Pons (tissue), 1 donor: ENCODE data around the gene ZNF800.

Experiments used
- DNase-seq: peaks from one replicate; pipeline ENCODE4 v3.0.0-alpha.2; 2016; ENCODE audit warnings: low spot score

Gene ZNF800

GRCh38 chr7:127390186-127390816, 2.2 kb downstream of the ZNF800 start:
- no peak for DNase-seq

DNA sequence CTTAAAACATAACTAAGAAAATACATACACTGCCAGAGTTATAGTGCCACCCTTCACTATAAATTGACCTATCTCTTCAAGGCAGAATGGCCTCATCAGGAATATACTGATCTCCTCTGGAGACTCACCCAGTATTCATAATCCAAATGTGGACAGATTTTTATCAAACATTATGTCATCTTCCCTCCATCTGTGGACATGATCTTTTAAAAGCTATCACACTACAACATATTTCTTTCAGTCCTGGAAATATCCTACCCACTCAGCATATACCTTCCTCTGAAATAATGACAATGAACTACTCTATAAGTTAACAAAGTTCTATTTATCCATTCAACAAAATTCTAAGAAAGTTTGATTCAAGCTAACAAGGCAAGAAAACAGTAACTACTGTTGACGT, 3.2 kb downstream of the ZNF800 start:
- DNase-seq: no peak

GRCh38 chr7:127387974-127388373, 4.5 kb downstream of the ZNF800 start:
- DNase-seq: no peak

- no peak for DNase-seq
Measured at GRCh38 chr7:127383123-127383835, 9.2 kb downstream of the ZNF800 start.

DNA sequence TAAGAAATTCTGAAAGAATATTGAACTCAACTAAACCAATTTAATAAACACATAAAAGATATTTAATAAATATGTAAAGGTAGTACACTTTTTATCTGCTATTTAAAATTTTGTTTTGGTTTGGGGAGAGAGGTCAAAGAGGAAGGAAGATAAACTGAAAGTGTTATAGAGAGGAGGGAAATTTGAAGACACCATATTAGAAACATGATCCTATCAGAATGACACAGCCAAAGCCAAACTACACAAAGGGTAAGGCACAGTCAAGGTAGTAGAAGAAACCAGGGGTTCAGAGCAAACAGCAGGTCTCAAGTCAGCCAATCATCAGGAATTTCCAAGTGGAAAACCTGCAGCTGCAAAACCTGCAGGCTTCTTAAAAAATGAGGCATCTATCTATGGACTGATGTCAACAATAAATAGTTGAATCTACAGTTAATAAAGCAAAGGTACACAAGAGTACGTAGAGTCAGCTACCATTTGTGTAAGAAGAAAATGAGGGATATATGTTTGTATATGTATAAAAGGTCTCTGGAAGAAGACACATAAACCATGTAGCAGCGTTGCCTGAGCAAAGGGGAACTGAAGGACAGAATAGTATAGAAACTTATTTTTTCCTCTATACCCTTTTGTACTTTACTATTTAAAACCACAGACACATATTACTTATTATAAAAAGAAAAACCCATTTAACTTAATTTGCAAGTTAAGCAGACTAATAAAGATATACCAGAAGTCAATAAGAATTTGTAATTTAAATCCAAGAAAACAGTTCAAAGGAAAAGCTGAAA, 10.0 kb downstream of the ZNF800 start:
- DNase-seq: no peak

DNA sequence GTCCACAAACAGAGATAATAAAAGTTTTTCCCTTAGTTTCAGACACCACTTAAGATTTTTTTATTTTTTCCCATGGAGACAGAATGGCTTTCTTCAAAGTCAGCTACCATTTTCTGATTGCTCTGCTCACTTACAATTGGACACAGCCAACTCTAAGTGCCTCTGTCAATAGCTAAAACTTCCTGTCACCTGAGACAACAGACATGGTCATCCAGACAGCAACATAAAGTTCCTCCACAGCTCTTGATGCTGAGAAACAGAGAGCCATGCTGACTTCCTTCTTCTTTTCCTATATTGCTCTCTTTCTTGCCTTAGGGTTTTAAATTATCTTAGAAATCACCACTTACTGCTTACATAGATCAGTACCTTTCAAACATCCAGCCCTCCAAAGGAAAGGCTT, 12.0 kb downstream of the ZNF800 start:
- no peak for DNase-seq

DNA sequence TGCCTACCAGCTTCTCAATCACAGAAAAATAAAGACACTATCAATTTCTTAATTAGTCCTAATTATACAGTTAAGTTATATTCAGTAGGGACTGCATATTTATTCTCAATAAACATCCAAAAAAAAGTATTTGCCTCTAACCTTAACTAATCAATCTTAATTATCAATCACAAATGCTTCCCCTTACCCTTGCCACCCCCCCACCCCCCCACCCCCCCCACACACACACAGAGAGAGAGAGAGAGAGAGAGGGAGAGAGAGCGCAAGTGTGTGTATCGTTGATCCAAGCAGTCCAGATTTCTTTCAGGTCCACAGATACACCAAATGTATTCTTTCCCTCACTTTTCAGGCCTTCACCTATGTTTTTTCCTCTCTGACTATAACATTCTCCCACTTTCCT, 12.9 kb downstream of the ZNF800 start:
- DNase-seq: no peak

DNA sequence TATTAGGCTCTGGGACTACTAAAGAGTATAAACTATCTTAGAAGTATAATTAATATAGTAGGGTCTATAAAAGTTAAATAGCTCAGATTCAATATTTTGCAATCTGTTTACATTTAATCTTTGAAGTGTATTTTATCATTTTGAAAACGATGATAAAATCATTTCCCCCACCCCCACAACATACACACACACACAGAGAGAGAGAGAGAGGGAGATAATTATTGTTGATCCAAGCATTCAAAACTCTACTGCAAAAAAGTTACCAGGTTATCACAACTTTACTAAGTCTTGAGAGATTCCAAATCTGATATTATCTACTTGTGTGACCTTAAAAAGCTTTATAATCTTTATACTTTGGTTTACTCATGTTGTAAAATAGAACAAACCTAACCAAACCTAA, 14.0 kb downstream of the ZNF800 start:
- DNase-seq: no peak

DNA sequence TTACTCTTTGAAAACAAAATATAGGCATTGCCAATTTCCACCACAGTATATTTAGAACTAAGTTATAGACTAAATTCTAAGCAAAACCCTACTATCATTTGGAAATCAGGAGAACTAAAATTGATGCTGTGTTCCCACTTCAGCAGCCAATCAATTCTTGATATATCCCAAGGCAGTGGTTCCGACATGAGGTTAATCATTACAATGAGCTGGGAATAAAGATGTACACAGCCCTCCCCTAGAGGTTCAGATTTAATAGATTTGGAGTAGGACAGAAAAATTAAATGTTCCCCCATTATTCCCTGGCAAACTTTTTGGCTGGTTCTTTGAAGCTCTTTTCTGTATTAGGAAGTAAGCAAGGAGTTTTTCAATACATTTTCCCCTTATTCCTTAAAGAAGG, 15.1 kb downstream of the ZNF800 start:
- no peak for DNase-seq

DNA sequence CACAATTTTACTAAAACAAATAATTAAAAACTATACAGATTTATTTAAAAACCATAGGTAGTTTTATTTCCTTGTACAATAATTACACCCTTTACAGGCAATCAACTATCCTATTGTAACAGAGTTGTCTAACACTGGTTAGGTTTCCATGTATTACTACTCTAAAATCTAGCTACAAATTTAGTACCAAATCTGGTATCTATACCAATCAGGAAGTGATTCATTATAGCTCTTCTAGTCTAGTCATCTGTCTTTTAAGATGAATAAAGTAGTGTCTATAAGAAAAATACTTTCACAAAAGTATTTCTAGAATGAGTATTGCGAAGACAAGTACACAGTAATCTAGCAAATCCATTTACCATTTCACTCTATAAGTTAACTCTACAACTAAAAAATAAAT, 16.9 kb downstream of the ZNF800 start:
- DNase-seq: no peak

DNA sequence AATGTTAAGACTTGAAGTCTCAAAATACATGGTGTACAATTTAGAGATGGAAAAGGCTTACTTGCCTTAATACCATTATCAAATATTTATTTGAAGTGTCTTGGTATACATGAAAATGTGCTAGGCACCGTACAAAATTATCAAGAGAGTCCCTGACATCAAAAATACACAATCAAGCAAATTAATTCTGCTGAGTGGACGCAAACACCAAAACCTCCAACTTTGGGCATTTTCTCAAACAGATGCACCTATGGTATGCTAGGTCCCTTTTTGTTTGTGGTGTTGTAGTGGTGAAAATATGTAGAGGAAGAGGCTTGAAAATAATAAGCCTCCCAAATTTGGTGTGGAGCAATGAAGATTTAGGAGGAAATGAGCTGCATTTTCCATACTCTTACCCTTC, 24.8 kb downstream of the ZNF800 start:
- DNase-seq: no peak

- no peak for DNase-seq
Measured at GRCh38 chr7:127366680-127367079, 25.8 kb downstream of the ZNF800 start.

- no peak for DNase-seq
Measured at GRCh38 chr7:127365957-127366315, 26.6 kb downstream of the ZNF800 start.

GRCh38 chr7:127365164-127365956, 27.1 kb downstream of the ZNF800 start:
- no peak for DNase-seq

DNA sequence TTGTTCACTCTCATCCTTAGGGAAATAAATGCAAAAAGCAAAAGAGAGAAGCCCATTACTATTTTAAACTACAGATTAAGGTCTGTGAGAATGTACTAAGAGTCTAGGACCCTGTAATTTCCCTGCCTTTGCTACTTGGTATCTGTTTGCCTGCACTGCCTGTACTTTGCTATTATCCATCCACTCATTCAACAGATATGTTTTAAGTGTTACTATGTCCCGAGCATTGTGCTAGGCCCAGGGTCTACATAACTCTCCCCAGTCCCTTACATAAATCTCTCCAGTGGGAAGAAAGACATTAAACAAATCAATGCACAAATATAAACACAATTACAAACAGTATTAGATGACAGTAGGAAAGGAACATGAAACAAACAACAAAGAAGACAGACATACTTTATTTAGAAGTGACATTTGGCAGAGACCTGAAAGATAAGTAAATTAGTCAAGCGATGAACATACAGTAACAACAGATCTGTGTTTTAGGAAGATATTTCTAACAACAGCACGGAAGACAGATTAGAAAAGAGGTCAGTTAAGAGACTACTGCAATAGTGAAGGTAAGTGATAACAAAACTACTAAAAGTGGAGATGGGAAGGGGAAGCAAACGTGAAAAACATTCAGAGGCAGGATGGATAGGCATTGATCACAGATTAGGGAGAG, 30.0 kb downstream of the ZNF800 start:
- DNase-seq: no peak

DNA sequence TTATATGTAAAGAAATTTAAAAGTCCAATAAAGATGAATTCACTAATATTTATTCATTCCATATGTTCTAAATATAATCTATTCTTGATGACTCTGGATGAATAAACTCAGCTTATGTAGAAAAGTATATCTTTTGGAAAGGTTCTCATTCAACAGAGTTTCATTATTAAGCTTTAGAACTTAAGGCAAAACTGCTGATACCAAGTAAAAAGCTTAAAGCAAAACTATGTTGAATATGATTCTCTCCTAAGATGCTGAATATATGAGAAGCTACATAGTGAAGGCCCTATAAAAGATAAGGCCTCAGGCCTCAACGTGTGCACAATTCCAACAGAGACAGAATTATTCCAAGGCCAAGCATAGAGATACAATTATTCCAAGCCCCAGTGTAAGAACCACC, 30.8 kb downstream of the ZNF800 start:
- no peak for DNase-seq

DNA sequence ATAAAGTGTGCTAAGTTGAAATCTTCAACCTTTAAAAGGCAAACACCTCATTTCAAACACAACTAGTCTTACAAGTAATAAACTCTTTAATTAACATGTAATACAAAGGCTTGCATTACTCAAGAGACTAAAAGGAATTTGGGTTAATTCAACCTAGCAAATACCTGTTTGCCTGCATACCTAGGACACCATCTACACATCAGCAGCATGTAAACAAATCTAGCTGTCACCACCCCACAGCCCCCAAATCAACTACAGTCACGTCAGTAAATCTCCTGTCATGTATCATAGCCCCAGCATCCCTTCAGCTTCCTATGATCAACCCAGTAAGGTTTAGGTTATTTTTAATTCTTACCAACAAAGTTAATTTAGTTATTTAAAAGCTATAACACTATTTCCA, 33.5 kb downstream of the ZNF800 start:
- no peak for DNase-seq

GRCh38 chr7:127353897-127354296, 38.6 kb downstream of the ZNF800 start:
- DNase-seq: no peak

DNA sequence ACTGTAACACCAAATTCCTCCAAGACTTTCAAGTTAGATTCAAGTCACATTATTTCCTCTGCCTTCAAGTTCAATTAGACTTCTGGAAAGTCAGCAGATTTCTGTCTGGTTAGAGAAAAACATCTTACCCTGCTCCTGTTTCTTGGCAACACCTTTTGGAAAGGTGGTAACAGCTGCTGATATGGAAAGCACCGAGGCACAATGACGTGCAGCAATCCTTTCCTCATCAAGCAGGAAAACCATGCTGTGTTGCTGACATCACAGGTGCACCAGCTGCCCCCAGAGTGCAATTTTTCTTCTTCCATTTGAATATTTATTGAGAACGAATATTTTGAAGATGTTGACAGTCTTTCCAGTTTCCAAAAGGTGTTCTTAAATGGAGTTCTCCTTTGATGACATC, 41.9 kb downstream of the ZNF800 start:
- no peak for DNase-seq

DNA sequence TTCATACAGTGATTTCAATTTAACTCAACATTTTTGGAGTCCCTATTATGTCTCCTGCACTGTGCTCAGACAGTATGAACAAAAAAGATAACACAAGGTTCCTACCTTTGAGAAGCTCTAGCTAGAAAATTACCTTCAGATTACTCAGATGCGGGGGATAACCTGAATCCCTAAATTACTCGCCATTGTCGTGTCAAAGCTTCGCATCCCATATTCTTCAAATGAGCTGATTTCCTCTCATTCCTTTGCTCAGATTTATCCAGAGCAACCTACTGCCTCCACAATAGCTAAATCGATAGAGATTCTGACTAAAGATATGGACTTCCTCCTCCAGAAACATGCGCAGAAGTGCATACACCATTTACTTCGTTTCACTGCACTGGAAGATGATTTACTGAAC, 42.6 kb downstream of the ZNF800 start:
- no peak for DNase-seq

DNA sequence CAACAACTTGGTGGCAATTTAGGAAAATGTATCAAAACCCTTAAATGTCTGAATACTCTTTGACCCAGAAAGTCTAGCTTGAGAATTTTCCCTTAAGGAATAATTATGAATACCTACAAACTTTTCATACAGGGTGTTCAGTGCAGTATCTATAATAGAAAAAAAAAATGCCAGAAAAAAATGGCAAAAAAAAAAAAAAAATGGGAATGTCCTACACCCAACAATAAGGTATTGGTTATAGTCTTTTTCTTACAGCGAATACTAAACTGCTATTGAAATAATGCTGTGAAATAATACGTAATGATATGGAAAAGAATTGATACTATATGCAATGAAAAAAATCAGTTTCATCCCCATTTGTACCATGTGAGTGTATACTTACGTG, 44.3 kb downstream of the ZNF800 start:
- no peak for DNase-seq
